ENCODE results near the gene CAMK1D. TPM values are rescaled to one million over a fixed set of nuclear protein-coding genes. Genes with fewer than 3 reads are reported as not detected.
"Not testable (repeated sequence)": the region's sequence is repeated elsewhere in the genome, so short reads cannot be mapped to it uniquely, and the experiment has no call there.

The CAMK1D gene
- polyA plus RNA-seq, 10 donors: 3.3 to 8.2 (median 5.1) TPM

GRCh38 chr10:12697764-12698163, 348.4 kb downstream of the CAMK1D start:
- no peak for DNase-seq

DNA sequence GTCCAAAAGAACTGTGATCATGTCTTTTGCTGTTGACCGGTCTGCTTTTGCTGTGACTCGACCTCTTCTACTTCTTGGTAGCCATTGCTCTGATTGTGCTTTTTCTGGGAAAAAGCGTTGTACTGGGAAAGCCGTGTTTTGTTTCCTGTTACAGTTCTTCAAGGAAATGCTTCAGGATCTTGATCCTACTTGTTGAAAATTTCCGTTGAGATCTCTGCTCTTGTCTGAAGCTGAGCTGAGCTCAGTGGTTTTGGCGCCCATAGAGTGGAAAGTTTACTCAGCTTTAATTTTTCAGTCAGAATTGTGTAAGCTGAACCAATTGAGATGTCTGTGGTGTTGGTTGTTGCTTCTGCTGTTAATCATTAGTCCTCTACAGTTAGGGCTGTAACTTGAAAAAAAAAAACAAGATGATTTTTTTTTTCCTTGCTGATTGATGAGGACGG, 349.9 kb downstream of the CAMK1D start:
- DNase-seq: peak in 2 of 3 donors; percentile 52 to 53

GRCh38 chr10:12699781-12700556, 350.6 kb downstream of the CAMK1D start:
- no peak for DNase-seq

GRCh38 chr10:12700557-12700874, 351.2 kb downstream of the CAMK1D start:
- no peak for DNase-seq

- DNase-seq: no peak
These were observed 352.3 kb downstream of the CAMK1D start for GRCh38 chr10:12701696-12702095.

DNA sequence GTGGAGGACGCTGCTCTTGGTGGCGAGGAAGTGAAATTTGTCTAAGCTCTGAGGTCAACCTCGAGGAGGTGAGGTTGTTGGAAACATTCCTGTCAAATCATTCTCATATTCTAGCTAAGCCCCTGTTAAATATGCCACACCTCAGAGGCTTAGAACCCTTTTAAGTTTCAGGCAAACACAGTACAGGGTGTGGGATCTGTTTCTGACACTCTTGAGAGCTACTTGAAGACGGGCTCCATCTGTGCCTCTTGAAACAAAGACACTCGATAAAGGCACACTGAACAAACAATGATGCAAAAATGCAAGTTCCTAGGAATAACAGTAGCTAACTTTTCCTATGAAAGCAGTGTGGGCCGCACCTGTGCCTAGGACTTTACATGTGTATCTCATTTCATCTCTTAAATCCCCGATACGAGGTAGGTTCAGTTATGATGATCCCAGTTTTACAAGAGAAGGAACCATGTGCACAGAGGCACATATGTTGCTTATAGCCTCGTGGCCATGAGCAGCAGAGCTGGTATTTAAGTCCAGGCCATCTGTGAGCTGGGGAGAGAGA, 352.9 kb downstream of the CAMK1D start:
- DNase-seq: no peak

- DNase-seq: no peak
These were observed 353.8 kb downstream of the CAMK1D start for GRCh38 chr10:12703126-12703525.

GRCh38 chr10:12703813-12704212, 354.5 kb downstream of the CAMK1D start:
- peak in 1 of 3 donors; percentile 58 for DNase-seq

DNA sequence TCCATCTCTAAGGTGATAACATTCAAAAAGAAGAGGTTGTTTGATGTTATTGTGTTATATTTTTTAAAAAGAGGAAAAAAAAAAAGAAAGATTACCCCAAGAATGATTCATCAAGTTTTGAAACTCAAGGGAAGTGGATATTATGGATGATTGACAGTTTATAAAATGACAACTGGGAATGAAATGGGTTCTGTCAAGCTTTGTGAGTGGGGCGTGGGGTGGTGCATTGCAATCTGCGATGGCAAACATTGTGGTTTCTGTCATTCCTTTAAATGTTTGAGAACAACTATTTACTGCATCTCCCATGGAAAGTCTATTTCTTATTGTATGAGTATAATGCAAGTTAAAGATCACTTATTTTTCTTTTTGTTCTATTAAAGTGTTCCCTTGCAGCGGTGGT, 355.1 kb downstream of the CAMK1D start:
- DNase-seq: no peak

DNA sequence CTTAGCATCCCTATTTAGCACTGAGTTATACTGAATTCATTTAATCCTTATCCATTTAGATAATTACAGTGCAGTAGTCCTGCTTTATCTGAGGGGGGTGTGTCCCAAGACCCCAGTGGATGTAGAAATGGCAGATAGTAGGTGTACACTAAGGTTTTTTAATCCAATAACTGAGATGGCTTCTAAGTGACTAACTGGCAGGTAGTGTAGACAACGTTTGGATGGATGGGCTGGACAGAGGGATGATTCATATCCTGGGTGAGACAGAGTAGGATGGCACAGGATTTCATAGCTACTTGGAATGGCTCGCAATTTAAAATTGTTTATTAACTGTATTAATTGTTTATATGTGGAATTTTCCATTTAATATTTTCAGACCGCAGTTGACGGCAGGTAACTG, 356.6 kb downstream of the CAMK1D start:
- DNase-seq: no peak

DNA sequence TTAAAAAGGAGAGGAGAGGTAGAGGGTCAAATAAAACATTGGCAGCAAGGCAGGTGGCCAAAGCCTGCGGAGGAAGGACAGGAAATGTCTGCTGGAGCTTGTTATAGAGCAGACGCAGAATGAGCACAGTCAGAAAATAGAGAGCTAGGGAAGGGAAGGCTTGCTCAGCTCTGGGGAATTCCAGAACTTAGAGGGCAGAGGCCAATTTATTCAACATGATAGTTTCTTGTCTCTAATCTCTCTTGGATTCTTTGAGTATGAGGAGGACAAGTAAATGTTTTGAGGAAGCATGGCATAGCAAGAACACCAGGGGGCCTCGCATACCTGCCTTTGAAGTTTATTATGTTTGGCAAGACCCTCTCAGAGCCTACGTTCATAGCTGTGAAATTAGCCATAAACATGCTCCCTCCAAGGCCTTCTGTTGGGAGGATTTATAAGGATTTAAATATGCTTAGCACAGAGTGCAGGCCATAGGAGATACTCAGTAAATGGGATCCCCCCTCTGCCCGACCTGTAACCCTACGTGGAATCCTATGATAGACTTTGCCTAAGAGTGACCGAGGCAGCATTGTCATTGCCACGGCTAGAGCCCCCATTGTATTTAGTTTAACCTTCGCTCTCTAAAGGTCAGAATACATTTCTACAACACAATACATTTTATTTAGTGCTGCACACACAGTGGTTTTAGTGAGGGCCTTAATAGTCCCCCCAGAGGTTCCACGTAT, 358.3 kb downstream of the CAMK1D start:
- peak; percentile 55 to 85 (median 76) for DNase-seq

DNA sequence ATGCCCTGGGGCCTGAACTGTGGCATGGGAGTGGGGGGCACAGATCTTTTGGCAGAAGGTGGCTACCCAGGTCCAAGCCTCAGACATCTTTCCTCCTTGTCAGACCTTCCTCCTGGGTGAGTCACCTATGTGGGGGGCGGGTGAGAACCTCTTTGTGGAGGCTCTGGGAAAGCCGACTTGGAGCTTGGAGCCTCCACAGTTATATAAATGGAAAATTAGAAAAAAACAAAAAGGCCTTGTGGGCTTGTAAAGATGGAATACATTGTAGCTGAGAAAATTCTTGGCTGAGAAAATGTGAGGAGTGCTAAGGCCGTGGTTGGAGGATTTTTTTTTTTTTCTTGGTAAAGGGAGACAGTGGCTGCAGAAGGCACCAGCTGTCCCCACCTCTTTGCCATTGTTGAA, 359.7 kb downstream of the CAMK1D start:
- DNase-seq: peak in 2 of 3 donors; percentile 28 to 36

DNA sequence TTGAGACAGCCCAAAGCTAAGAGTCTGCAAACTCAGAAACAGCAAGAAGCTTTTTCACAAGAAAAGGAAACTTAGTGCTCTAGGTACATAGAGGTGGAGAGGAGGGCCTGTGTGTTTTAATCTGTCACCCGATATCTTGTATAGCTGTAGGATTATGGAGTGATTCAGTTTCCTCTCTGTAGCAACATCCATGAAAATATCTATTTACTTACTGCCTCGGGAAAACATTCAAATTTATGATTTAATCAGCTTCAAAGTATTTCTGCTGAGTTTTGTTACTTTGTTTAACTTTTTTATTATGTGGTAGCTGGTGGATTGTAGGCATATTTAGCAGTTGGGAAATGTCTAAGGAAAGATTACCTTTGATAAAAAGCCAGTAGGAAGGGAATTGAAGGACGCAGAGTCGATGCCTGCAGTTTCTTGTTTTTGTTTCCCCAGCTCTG, 360.2 kb downstream of the CAMK1D start:
- peak in 1 of 3 donors; percentile 57 for DNase-seq

DNA sequence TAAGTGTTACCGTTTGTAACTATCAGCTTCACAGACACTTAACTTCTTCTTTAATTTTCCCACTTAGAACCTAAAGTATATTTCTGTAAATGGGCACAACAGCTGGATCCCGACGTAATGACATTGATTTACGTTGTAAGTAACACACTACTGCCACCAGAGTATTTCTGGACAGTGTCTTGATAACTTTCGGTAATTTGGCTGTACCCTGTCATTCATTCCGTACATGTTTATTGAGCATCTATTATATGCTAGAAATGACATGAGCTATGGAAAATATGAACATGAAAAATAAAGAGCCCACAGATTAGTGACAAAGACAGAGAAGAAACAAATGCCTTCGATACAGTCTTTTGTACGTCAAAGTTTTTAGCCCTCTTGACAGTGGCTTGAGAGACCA, 360.8 kb downstream of the CAMK1D start:
- no peak for DNase-seq

DNA sequence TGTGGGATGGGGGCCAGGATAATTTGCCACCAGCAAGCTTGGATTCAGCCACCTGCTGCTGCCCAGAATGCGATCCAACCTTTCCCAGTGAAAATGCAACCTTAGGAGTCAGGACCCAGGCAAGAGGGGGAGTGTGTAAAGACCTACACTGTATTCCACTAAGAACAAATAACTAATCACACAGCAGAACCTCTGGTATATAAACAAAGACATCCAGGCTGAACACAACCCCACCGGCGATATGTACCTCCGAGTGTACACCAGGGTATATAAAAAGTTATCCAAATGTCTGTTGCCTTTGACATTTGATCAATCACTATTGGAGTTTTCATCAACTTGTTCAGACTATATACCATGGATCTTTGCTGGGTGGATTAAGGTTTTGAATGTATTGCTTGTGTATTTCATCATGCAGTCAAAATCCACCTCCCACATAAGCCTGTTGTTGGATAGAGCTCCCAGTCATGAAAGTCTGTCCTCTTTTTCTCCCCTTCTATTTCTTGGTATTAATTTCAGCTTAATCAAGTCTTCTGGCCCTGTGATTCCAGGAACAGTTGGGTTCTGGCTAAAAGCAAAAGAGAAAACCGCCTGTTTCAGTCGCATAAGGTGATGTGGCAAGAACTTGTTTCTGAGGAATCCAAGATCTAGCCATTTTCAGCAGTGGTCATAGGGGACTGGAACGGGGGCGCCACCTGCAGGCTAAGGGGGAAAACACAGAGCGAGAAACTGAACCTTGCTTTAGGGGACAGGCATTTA, 361.4 kb downstream of the CAMK1D start:
- peak; percentile 71 to 86 (median 79) for DNase-seq

DNA sequence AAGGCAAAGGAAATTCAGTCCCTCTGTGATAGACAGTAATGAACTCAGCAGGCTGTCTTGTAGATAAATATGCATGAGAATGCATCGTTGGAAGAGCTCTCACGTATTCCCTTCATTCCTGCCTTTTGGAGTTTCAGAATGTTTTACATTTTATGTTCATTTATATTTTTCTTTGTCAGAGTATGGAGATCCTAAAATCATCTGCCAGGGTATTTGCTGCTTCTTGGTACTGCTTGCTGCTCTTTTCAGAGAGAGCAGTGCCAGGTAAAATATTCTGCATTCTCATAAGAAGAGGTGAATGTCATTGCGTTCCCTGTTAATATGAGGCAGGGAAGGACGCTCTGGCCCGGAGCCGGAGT, 362.0 kb downstream of the CAMK1D start:
- no peak for DNase-seq

GRCh38 chr10:12712293-12712983, 363.1 kb downstream of the CAMK1D start:
- no peak for DNase-seq

DNA sequence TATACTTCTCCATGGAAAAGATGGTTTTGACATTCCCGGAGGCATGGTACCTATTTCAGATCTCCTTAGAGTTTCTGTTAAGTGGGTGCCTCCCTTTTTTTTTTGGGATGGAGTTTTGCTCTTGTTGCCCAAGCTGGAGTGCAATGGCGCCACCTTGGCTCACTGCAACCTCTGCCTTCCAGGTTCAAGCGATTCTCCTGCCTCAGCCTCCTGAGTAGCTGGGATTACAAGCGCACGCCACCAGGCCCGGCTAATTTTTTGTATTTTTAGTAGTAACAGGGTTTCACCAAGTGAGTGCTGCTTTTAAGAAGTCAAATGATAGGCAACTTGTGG, 363.6 kb downstream of the CAMK1D start:
- DNase-seq: not testable (repeated sequence)

DNA sequence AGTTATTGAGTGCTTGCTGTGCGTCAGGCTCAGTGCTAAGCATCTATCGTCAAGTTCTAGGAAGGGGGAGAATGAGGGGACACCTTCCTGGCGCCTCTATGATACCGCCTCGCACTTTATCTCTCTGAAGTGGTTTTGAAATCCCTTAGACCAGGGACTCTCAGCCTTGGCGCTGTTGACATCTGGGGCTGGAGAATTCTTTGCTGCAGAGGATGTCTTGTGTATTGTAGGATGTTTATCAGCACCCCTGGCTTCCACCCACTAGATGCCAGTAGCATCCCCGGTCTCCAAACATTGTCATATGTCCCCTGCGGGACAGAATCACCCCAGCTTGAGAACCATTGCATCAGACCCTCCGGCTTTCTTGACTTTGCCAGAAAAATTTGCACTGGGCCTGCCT, 366.7 kb downstream of the CAMK1D start:
- DNase-seq: no peak

- no peak for DNase-seq
These were observed 368.8 kb downstream of the CAMK1D start for GRCh38 chr10:12717981-12718707.

DNA sequence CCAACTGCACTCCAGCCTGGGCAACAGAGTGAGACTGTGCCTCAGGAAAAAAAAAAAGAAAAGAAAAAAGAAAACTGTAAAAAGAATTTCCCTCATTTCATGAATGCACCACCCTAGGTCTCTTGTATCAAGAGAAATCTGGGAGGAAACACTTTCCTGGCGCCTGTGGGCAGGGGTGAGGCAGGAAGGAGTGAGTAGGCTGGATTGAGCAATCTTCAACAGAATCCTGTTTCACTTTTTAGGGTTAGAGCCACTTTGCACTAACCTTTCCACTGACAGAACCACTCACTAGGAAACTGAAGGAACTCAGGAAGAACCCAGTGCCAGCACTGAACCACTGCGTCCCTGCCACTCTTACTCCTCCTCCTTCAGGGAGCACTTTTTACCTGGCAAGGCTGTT, 370.0 kb downstream of the CAMK1D start:
- DNase-seq: no peak

Measured in muscle of back (tissue), 11 donors.